ENCODE results near the gene ZNF19.

DNA sequence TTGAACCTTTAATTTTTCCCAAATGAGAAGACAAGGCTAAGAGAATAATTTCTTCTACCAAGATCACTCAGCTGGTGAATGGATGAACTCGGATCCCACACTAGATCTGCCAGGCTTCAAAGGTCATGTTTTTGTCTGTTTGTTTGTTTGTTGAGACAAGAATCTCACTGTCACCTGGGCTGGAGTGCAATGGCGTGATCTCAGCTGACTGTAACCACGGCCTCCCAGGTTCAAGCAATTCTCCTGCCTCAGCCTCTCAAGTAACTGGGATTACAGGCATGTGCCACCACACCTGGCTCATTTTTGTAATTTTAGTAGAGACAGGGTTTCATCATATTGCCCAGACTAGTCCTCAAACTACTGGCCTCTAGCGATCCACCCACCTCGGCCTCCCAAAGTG is 6.6 kb downstream of the ZNF19 start:
- TF ChIP-seq POLR2A (IDR thresholded peaks at IDR 0.05; ENCODE audit: low read length) (no peak), GATA1 (IDR thresholded peaks at IDR 0.05; ENCODE audit: low read depth, low read length) (no peak)
